Hematopoietic multipotent progenitor cell treated with erythropoietin and hydrocortisone succinate and interleukin-3 and kit ligand, for 8 days (in vitro differentiated cells): ENCODE results near the gene HK1.
"Not testable (repeated sequence)": the region's sequence is repeated elsewhere in the genome, so short reads cannot be mapped to it uniquely, and the experiment has no call there.

ENCODE experiments used
- DNase-seq: peaks from one replicate; pipeline ENCODE4 v3.0.0-alpha.2; 2015

The HK1 gene

GRCh38 chr10:69278446-69278963 lies at the start of gene HK1:
TSS of gene HK1 (plus strand) at chr10:69278496.
- no peak for DNase-seq

GRCh38 chr10:69229616-69229916 lies 48.7 kb upstream of the HK1 start:
- no peak for DNase-seq

- no peak for DNase-seq
Observed at GRCh38 chr10:69230128-69230527, 48.2 kb upstream of the HK1 start.

- DNase-seq: no peak
Observed at GRCh38 chr10:69232252-69232651, 46.0 kb upstream of the HK1 start.

- DNase-seq: no peak
Observed at GRCh38 chr10:69232736-69233480, 45.4 kb upstream of the HK1 start.

- no peak for DNase-seq
Observed at GRCh38 chr10:69234447-69234846, 43.8 kb upstream of the HK1 start.

GRCh38 chr10:69237528-69238159 lies 40.7 kb upstream of the HK1 start:
- peak; percentile 87 for DNase-seq

- DNase-seq: peak; percentile 58
Observed at GRCh38 chr10:69239136-69239535, 39.2 kb upstream of the HK1 start.

GRCh38 chr10:69239816-69240434 lies 38.4 kb upstream of the HK1 start:
- DNase-seq: peak; percentile 19

- DNase-seq: no peak
Observed at GRCh38 chr10:69240455-69240854, 37.8 kb upstream of the HK1 start.

- peak; percentile 79 for DNase-seq
Observed at GRCh38 chr10:69241575-69241974, 36.7 kb upstream of the HK1 start.

- DNase-seq: peak; percentile 97
Observed at GRCh38 chr10:69242040-69242851, 36.0 kb upstream of the HK1 start.

- peak; percentile 37 for DNase-seq
Observed at GRCh38 chr10:69242852-69243212, 35.5 kb upstream of the HK1 start.

- no peak for DNase-seq
Observed at GRCh38 chr10:69243817-69244216, 34.5 kb upstream of the HK1 start.

- no peak for DNase-seq
Observed at GRCh38 chr10:69246036-69246435, 32.3 kb upstream of the HK1 start.

- no peak for DNase-seq
Observed at GRCh38 chr10:69246581-69247312, 31.5 kb upstream of the HK1 start.

- no peak for DNase-seq
Observed at GRCh38 chr10:69247313-69247710, 31.0 kb upstream of the HK1 start.

GRCh38 chr10:69248117-69248730 lies 30.1 kb upstream of the HK1 start:
- no peak for DNase-seq

- no peak for DNase-seq
Observed at GRCh38 chr10:69250041-69250440, 28.3 kb upstream of the HK1 start.

GRCh38 chr10:69251417-69251816 lies 26.9 kb upstream of the HK1 start:
- not testable (repeated sequence) for DNase-seq

- no peak for DNase-seq
Observed at GRCh38 chr10:69253171-69253570, 25.1 kb upstream of the HK1 start.

- DNase-seq: no peak
Observed at GRCh38 chr10:69254877-69255276, 23.4 kb upstream of the HK1 start.
